ENCODE data around the gene ESRRA. TPM values are rescaled to one million over a fixed set of nuclear protein-coding genes. Genes with fewer than 3 reads are reported as not detected.

Gene ESRRA
- total RNA-seq, 4 donors from 2014 or later: 192 to 471 (median 260) TPM

- no peak overlapping the region for H3K27ac ChIP-seq
- no peak overlapping the region for H3K4me3 ChIP-seq
- no peaks in the 10 kb centered on the region for H3K36me3 ChIP-seq
- in situ Hi-C loops (cut with MboI; ENCODE audit: low sequenced_read_pairs in 4 of 4): no loop called here
- H3K4me1 ChIP-seq: no peaks in the 10 kb centered on the region
- intact Hi-C loops (cut with DNase I; ENCODE audit: low total_unique reads): no loop called here
- H3K9me3 ChIP-seq: no peaks in the 10 kb centered on the region
- TF ChIP-seq POLR2A (IDR thresholded peaks at IDR 0.05) (no peak), CTCF (IDR thresholded peaks at IDR 0.05 in 4 of 5, conservative IDR thresholded peaks at IDR 0.05 in 1 of 5) (no peak)
- ATAC-seq (no peak), DNase-seq (no peak)
- H3K27me3 ChIP-seq: peaks cover 0 to 7% (median 5%) of the 10 kb centered on the region in 3 donors
Measured at GRCh38 chr11:64349025-64349387, 43.7 kb downstream of the ESRRA start.

GRCh38 chr11:64349404-64349803, 44.1 kb downstream of the ESRRA start:
- intact Hi-C loops (cut with DNase I; ENCODE audit: low total_unique reads): no loop called here
- ATAC-seq: no peak
- Histone ChIP-seq H3K36me3 (no peaks in the 10 kb centered on the region), H3K27me3 (peaks cover 0 to 7% (median 5%) of the 10 kb centered on the region in 3 donors), H3K4me1 (no peaks in the 10 kb centered on the region), H3K27ac (no peak overlapping the region), H3K4me3 (no peak overlapping the region), H3K9me3 (no peaks in the 10 kb centered on the region)
- in situ Hi-C loops (cut with MboI; ENCODE audit: low sequenced_read_pairs in 4 of 4): no loop called here
- DNase-seq: no peak
- TF ChIP-seq POLR2A (IDR thresholded peaks at IDR 0.05) (no peak), CTCF (IDR thresholded peaks at IDR 0.05 in 4 of 5, conservative IDR thresholded peaks at IDR 0.05 in 1 of 5) (no peak)

- intact Hi-C loops (cut with DNase I; ENCODE audit: low total_unique reads): no loop called here
- peaks cover 0 to 7% (median 5%) of the 10 kb centered on the region in 3 donors for H3K27me3 ChIP-seq
- H3K27ac ChIP-seq: no peak overlapping the region
- in situ Hi-C loops (cut with MboI; ENCODE audit: low sequenced_read_pairs in 4 of 4): no loop called here
- no peaks in the 10 kb centered on the region for H3K36me3 ChIP-seq
- no peak overlapping the region for H3K4me3 ChIP-seq
- ATAC-seq (no peak), DNase-seq (no peak)
- H3K9me3 ChIP-seq: no peaks in the 10 kb centered on the region
- H3K4me1 ChIP-seq: peaks cover 0 to 7% of the 10 kb centered on the region in 2 donors
- TF ChIP-seq POLR2A (IDR thresholded peaks at IDR 0.05) (no peak), CTCF (IDR thresholded peaks at IDR 0.05 in 4 of 5, conservative IDR thresholded peaks at IDR 0.05 in 1 of 5) (no peak)
Measured at GRCh38 chr11:64351136-64351631, 45.9 kb downstream of the ESRRA start.

- no peak overlapping the region for H3K27ac ChIP-seq
- no peaks in the 10 kb centered on the region for H3K36me3 ChIP-seq
- peaks cover 0 to 7% of the 10 kb centered on the region in 2 donors for H3K4me1 ChIP-seq
- intact Hi-C loops (cut with DNase I; ENCODE audit: low total_unique reads): no loop called here
- H3K9me3 ChIP-seq: no peaks in the 10 kb centered on the region
- TF ChIP-seq POLR2A (IDR thresholded peaks at IDR 0.05) (no peak), CTCF (IDR thresholded peaks at IDR 0.05 in 4 of 5, conservative IDR thresholded peaks at IDR 0.05 in 1 of 5) (no peak)
- no peak for DNase-seq
- in situ Hi-C loops (cut with MboI; ENCODE audit: low sequenced_read_pairs in 4 of 4): no loop called here
- H3K27me3 ChIP-seq: peaks cover 0 to 7% (median 5%) of the 10 kb centered on the region in 3 donors
- ATAC-seq: no peak
- H3K4me3 ChIP-seq: no peak overlapping the region
Measured at GRCh38 chr11:64352099-64352994, 47.0 kb downstream of the ESRRA start.

All from gastrocnemius medialis (tissue), 4 donors.